SK-N-SH treated with all-trans-retinoic acid at 6 μM for 48 hours (cell line): Measurements from ENCODE around the gene PRKG1.

Source experiments
- ATAC-seq: fragments of 200-7000 bp; cut with Tn5 transposase; 3 replicates; pipeline ENCODE4 v1.9.1; 2020; ENCODE audit warnings: mild to moderate bottlenecking, moderate library complexity
- ARNTL ChIP-seq: fragments of 450-650 bp; formaldehyde crosslinking; IDR thresholded peaks from 2 replicates; pipeline ENCODE4 v1.5.0; 2020; ENCODE audit warnings: low read depth, mild to moderate bottlenecking, moderate library complexity, borderline replicate concordance
- BACH2 ChIP-seq: fragments of 250-450 bp; sonication (Bioruptor Pico); IDR thresholded peaks from 2 replicates; pipeline ENCODE4 v1.9.0; 2021; ENCODE audit warnings: mild to moderate bottlenecking, borderline replicate concordance
- CSDC2 ChIP-seq: fragments of 250-450 bp; sonication (Bioruptor Pico); IDR thresholded peaks from 2 replicates; pipeline ENCODE4 v1.5.0; 2020; ENCODE audit warnings: mild to moderate bottlenecking, moderate library complexity
- GLIS3 ChIP-seq: fragments of 250-450 bp; sonication (Bioruptor Pico); IDR thresholded peaks from 2 replicates; pipeline ENCODE4 v1.5.0; 2020; ENCODE audit warnings: mild to moderate bottlenecking, moderate library complexity
- ISL1 ChIP-seq: fragments of 250-450 bp; sonication (Bioruptor Pico); IDR thresholded peaks from 2 replicates; pipeline ENCODE4 v2.1.2; 2022; ENCODE audit warnings: mild to moderate bottlenecking, moderate library complexity
- OSR1 ChIP-seq: fragments of 250-450 bp; sonication (Bioruptor Pico); IDR thresholded peaks from 2 replicates; pipeline ENCODE4 v1.8.0; 2022; ENCODE audit warnings: moderate library complexity, mild to moderate bottlenecking, inconsistent platforms
- PPARA ChIP-seq: fragments of 250-450 bp; sonication (Bioruptor Pico); IDR thresholded peaks from 2 replicates; pipeline ENCODE4 v1.5.0; 2020; ENCODE audit warnings: mild to moderate bottlenecking, borderline replicate concordance
- RARB ChIP-seq: fragments of 250-450 bp; sonication (Bioruptor Pico); IDR thresholded peaks from 2 replicates; pipeline ENCODE4 v1.8.0; 2021; ENCODE audit warnings: mild to moderate bottlenecking, moderate library complexity
- TCF4 ChIP-seq: fragments of 250-450 bp; sonication (Bioruptor Pico); IDR thresholded peaks from 2 replicates; pipeline ENCODE4 v1.8.0; 2021; ENCODE audit warnings: mild to moderate bottlenecking, moderate library complexity, borderline replicate concordance
- ZC3H10 ChIP-seq: fragments of 250-450 bp; sonication (Bioruptor Pico); IDR thresholded peaks from 2 replicates; pipeline ENCODE4 v1.5.1; 2021; ENCODE audit warnings: mild to moderate bottlenecking, moderate library complexity
- ZFP3 ChIP-seq: fragments of 250-450 bp; sonication (Bioruptor Pico); IDR thresholded peaks from 2 replicates; pipeline ENCODE4 v1.5.0; 2020; ENCODE audit warnings: mild to moderate bottlenecking, moderate library complexity
- ZNF70 ChIP-seq: fragments of 450-650 bp; formaldehyde crosslinking; IDR thresholded peaks from 2 replicates; pipeline ENCODE4 v1.5.0; 2020; ENCODE audit warnings: mild to moderate bottlenecking, moderate library complexity
- ZNF8 ChIP-seq: fragments of 450-650 bp; formaldehyde crosslinking; IDR thresholded peaks from 2 replicates; pipeline ENCODE4 v1.5.0; 2020; ENCODE audit warnings: mild to moderate bottlenecking, moderate library complexity
- TF ChIP-seq, protein P1 (sequence below): fragments of 250-450 bp; sonication (Bioruptor Pico); IDR thresholded peaks from 2 replicates; pipeline ENCODE4 v1.5.0; 2020; ENCODE audit warnings: mild to moderate bottlenecking, moderate library complexity
- TF ChIP-seq, protein P2 (sequence below): fragments of 250-450 bp; sonication (Bioruptor Pico); IDR thresholded peaks from 2 replicates; pipeline ENCODE4 v1.5.1; 2020; ENCODE audit warnings: low read depth, mild to moderate bottlenecking, moderate library complexity
- TF ChIP-seq, protein P3 (sequence below): fragments of 250-450 bp; sonication (Bioruptor Pico); IDR thresholded peaks from 2 replicates; pipeline ENCODE4 v1.8.0; 2021; ENCODE audit warnings: low read depth, mild to moderate bottlenecking, moderate library complexity, borderline replicate concordance
- TF ChIP-seq, protein P4 (sequence below): fragments of 250-450 bp; sonication (Bioruptor Pico); IDR thresholded peaks from 2 replicates; pipeline ENCODE4 v1.8.0; 2020; ENCODE audit warnings: mild to moderate bottlenecking, moderate library complexity, borderline replicate concordance
- TF ChIP-seq, protein P5 (sequence below): fragments of 250-450 bp; sonication (Bioruptor Pico); IDR thresholded peaks from 2 replicates; pipeline ENCODE4 v1.5.1; 2021; ENCODE audit warnings: mild to moderate bottlenecking, moderate library complexity

Gene PRKG1

DNA sequence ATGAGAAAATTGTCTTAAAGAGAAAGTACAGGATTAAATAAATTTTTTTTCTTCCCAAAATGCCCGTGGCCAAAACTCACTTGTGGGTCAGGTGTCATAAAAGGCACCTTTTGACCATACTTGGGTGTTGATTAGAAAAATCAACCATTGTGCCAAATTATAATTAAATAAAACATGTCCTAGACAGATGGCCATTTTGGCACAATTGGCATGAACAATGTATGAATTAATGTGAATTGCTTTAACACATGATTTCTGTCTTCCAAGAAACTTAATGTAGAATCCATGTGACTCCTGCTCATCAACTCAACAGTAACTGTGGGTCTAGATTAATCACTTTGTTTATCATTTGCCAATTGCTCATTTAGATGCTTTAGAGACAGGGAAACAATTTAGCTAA, 561.1 kb downstream of the PRKG1 start:
- no peak for ATAC-seq
- TF ChIP-seq ZNF8 (no peak), GLIS3 (CRISPR knock-in tag) (no peak), PPARA (no peak), BACH2 (CRISPR knock-in tag) (no peak), TCF4 (no peak), ARNTL (CRISPR knock-in tag) (no peak), ZNF70 (no peak), ZFP3 (CRISPR knock-in tag) (no peak), RARB (no peak), ISL1 (CRISPR knock-in tag) (no peak), OSR1 (CRISPR knock-in tag) (no peak)
- TF ChIP-seq, protein P1, sequence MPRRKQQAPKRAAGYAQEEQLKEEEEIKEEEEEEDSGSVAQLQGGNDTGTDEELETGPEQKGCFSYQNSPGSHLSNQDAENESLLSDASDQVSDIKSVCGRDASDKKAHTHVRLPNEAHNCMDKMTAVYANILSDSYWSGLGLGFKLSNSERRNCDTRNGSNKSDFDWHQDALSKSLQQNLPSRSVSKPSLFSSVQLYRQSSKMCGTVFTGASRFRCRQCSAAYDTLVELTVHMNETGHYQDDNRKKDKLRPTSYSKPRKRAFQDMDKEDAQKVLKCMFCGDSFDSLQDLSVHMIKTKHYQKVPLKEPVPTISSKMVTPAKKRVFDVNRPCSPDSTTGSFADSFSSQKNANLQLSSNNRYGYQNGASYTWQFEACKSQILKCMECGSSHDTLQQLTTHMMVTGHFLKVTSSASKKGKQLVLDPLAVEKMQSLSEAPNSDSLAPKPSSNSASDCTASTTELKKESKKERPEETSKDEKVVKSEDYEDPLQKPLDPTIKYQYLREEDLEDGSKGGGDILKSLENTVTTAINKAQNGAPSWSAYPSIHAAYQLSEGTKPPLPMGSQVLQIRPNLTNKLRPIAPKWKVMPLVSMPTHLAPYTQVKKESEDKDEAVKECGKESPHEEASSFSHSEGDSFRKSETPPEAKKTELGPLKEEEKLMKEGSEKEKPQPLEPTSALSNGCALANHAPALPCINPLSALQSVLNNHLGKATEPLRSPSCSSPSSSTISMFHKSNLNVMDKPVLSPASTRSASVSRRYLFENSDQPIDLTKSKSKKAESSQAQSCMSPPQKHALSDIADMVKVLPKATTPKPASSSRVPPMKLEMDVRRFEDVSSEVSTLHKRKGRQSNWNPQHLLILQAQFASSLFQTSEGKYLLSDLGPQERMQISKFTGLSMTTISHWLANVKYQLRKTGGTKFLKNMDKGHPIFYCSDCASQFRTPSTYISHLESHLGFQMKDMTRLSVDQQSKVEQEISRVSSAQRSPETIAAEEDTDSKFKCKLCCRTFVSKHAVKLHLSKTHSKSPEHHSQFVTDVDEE (CRISPR knock-in tag): no peak
- TF ChIP-seq, protein P2, sequence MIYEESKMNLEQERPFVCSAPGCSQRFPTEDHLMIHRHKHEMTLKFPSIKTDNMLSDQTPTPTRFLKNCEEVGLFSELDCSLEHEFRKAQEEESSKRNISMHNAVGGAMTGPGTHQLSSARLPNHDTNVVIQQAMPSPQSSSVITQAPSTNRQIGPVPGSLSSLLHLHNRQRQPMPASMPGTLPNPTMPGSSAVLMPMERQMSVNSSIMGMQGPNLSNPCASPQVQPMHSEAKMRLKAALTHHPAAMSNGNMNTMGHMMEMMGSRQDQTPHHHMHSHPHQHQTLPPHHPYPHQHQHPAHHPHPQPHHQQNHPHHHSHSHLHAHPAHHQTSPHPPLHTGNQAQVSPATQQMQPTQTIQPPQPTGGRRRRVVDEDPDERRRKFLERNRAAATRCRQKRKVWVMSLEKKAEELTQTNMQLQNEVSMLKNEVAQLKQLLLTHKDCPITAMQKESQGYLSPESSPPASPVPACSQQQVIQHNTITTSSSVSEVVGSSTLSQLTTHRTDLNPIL: no peak
- TF ChIP-seq, protein P3, sequence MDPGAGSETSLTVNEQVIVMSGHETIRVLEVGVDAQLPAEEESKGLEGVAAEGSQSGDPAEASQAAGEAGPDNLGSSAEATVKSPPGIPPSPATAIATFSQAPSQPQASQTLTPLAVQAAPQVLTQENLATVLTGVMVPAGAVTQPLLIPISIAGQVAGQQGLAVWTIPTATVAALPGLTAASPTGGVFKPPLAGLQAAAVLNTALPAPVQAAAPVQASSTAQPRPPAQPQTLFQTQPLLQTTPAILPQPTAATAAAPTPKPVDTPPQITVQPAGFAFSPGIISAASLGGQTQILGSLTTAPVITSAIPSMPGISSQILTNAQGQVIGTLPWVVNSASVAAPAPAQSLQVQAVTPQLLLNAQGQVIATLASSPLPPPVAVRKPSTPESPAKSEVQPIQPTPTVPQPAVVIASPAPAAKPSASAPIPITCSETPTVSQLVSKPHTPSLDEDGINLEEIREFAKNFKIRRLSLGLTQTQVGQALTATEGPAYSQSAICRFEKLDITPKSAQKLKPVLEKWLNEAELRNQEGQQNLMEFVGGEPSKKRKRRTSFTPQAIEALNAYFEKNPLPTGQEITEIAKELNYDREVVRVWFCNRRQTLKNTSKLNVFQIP (CRISPR knock-in tag): no peak
- TF ChIP-seq, protein P4, sequence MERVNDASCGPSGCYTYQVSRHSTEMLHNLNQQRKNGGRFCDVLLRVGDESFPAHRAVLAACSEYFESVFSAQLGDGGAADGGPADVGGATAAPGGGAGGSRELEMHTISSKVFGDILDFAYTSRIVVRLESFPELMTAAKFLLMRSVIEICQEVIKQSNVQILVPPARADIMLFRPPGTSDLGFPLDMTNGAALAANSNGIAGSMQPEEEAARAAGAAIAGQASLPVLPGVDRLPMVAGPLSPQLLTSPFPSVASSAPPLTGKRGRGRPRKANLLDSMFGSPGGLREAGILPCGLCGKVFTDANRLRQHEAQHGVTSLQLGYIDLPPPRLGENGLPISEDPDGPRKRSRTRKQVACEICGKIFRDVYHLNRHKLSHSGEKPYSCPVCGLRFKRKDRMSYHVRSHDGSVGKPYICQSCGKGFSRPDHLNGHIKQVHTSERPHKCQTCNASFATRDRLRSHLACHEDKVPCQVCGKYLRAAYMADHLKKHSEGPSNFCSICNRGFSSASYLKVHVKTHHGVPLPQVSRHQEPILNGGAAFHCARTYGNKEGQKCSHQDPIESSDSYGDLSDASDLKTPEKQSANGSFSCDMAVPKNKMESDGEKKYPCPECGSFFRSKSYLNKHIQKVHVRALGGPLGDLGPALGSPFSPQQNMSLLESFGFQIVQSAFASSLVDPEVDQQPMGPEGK (CRISPR knock-in tag): no peak
- TF ChIP-seq, protein P5, sequence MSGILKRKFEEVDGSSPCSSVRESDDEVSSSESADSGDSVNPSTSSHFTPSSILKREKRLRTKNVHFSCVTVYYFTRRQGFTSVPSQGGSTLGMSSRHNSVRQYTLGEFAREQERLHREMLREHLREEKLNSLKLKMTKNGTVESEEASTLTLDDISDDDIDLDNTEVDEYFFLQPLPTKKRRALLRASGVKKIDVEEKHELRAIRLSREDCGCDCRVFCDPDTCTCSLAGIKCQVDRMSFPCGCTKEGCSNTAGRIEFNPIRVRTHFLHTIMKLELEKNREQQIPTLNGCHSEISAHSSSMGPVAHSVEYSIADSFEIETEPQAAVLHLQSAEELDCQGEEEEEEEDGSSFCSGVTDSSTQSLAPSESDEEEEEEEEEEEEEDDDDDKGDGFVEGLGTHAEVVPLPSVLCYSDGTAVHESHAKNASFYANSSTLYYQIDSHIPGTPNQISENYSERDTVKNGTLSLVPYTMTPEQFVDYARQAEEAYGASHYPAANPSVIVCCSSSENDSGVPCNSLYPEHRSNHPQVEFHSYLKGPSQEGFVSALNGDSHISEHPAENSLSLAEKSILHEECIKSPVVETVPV (CRISPR knock-in tag): no peak
- TF ChIP-seq, all 23 proteins: peak for 0

DNA sequence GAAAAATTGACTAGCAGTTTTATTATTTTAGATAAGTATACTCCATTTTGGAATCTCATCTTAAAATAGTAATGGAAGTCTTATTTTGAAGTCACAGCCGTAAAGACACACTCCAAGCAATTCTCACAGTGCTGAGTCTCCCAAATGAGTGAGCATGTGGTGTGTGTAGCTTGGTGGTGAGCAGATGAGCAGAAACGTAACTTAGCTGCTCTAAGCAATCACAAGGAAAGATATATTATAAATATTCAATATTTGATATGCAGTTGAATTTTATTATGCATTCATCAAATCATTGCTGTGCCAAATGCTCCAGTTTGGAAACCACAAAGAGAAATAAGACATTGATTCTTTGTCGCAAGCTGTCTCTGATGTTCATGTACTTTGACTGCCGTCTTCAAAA, 563.9 kb downstream of the PRKG1 start:
- TF ChIP-seq ARNTL (CRISPR knock-in tag) (no peak), CSDC2 (CRISPR knock-in tag) (no peak), ZNF70 (no peak), ZC3H10 (no peak), ZNF8 (no peak), ZFP3 (CRISPR knock-in tag) (no peak), OSR1 (CRISPR knock-in tag) (no peak), TCF4 (no peak)
- TF ChIP-seq, protein P1 (CRISPR knock-in tag): no peak
- TF ChIP-seq, protein P3 (CRISPR knock-in tag): no peak
- no peak for ATAC-seq
